Endothelial cell of umbilical vein (primary cell): Measurements from ENCODE around the gene PARP1. TPM values are rescaled to one million over a fixed set of nuclear protein-coding genes. Genes with fewer than 3 reads are reported as not detected.

Experiments used
- BruUV-seq: library from RNA; stranded (reverse); fragments of 400-500 nt; replicated peaks from 2 replicates; lab custom pipeline; 2021; lab: Mats Ljungman, UMichigan
- CTCF ChIA-PET: fragments of 300-600, 350-600 bp; sonication (Branson Sonifier 250); formaldehyde crosslinking; loops from one replicate; lab custom pipeline; 2021; ENCODE audit warnings: antibody characterized with exemption, inconsistent platforms; lab: Charles Lee
- POLR2A ChIA-PET: fragments of 300-600, 350-600 bp; sonication (Branson Sonifier 250); formaldehyde crosslinking; loops from one replicate; lab custom pipeline; 2021; ENCODE audit warnings: antibody characterized with exemption, inconsistent platforms; lab: Charles Lee
- DNase-seq: peaks from one replicate; pipeline ENCODE4 v3.0.0-alpha.2; 2011; ENCODE audit warnings: low read depth, low spot score
- FAIRE-seq: peaks from 2 replicates; lab custom pipeline; 2011; peaks lifted over from hg19 to GRCh38; lab: Jason Lieb, UNC
- H2AFZ ChIP-seq: 2 replicates; pipeline ENCODE4 v1.6.0; 2012; ENCODE audit warnings: low read depth, low read length, control low read depth, inconsistent platforms
- H3K27ac ChIP-seq: 2 replicates; pipeline ENCODE4 v1.5.1; 2011; ENCODE audit warnings: low read depth, mild to moderate bottlenecking, control low read depth, low read length, moderate library complexity; ENCODE audit not compliant: insufficient read depth
- H3K27me3 ChIP-seq, 2 experiments: 2 replicates each; pipeline versions ENCODE4 v1.6.0 to v1.6.1; 2011; ENCODE audit warnings: low read length in 2 of 2, mixed read lengths in 1 of 2; ENCODE audit not compliant: control insufficient read depth in 2 of 2, insufficient read depth in 2 of 2
- H3K36me3 ChIP-seq, 2 experiments: 2 replicates in 1 of 2; 3 replicates in 1 of 2; pipeline ENCODE4 v1.5.1; 2011; ENCODE audit warnings: low read length in 2 of 2, mild to moderate bottlenecking in 1 of 2, moderate library complexity in 1 of 2; ENCODE audit not compliant: control insufficient read depth in 2 of 2, insufficient read depth in 2 of 2; ENCODE audit errors: extremely low read depth in 1 of 2
- H3K4me1 ChIP-seq: 3 replicates; pipeline ENCODE4 v1.5.1; 2011; ENCODE audit warnings: mild to moderate bottlenecking, low read length; ENCODE audit not compliant: control insufficient read depth, insufficient read depth; ENCODE audit errors: extremely low read depth
- H3K4me2 ChIP-seq: 2 replicates; pipeline ENCODE4 v1.6.1; 2011; ENCODE audit warnings: low read length, control low read depth, mixed read lengths; ENCODE audit not compliant: insufficient read depth
- H3K4me3 ChIP-seq, 3 experiments: fragments of 200-600 bp in 1 of 3; sonication (generic), shearing (Covaris generic) in 1 of 3; replicated peaks in 1 of 3; 2 replicates each; pipeline ENCODE4 v1.5.1; 2011 to 2016; ENCODE audit warnings: control low read depth in 3 of 3, low read length in 3 of 3, mild to moderate bottlenecking in 2 of 3, inconsistent platforms in 1 of 3, low read depth in 1 of 3, moderate library complexity in 1 of 3; ENCODE audit not compliant: insufficient read depth in 1 of 3
- H3K79me2 ChIP-seq: 2 replicates; pipeline ENCODE4 v1.6.0; 2012; ENCODE audit warnings: low read length, inconsistent platforms; ENCODE audit not compliant: control insufficient read depth, insufficient read depth
- H3K9ac ChIP-seq: replicated peaks from 2 replicates; pipeline ENCODE3; 2011; ENCODE audit warnings: low read length, control low read depth; ENCODE audit not compliant: insufficient read depth; ENCODE audit errors: extremely low read depth
- H3K9me1 ChIP-seq: replicated peaks from 3 replicates; pipeline ENCODE4 v1.6.0; 2011; ENCODE audit warnings: mild to moderate bottlenecking, low read length; ENCODE audit not compliant: control insufficient read depth, insufficient read depth; ENCODE audit errors: extremely low read depth
- H3K9me3 ChIP-seq: replicated peaks from 2 replicates; pipeline ENCODE4 v1.5.1; 2012; ENCODE audit warnings: low read length, inconsistent platforms; ENCODE audit not compliant: control insufficient read depth, insufficient read depth
- H4K20me1 ChIP-seq: replicated peaks from 2 replicates; pipeline ENCODE3; 2011; ENCODE audit warnings: mild to moderate bottlenecking, low read length; ENCODE audit not compliant: control insufficient read depth, insufficient read depth; ENCODE audit errors: extremely low read depth
- EZH2 ChIP-seq: IDR thresholded peaks from 2 replicates; pipeline ENCODE4 v1.6.1; 2012; ENCODE audit warnings: borderline replicate concordance, low read depth, mild to moderate bottlenecking, moderate library complexity, low read length, inconsistent platforms; ENCODE audit not compliant: severe bottlenecking
- FOS ChIP-seq: IDR thresholded peaks from 2 replicates; pipeline ENCODE4 v1.6.1; 2011; ENCODE audit warnings: mild to moderate bottlenecking, low read length, moderate library complexity, borderline replicate concordance; ENCODE audit not compliant: insufficient read depth
- GATA2 ChIP-seq: IDR thresholded peaks from 2 replicates; pipeline ENCODE4 v1.7.0; 2011; ENCODE audit warnings: low read depth, mild to moderate bottlenecking, moderate library complexity, mixed read lengths, low read length; ENCODE audit not compliant: insufficient read length, insufficient read depth
- JUN ChIP-seq: IDR thresholded peaks from 2 replicates; pipeline ENCODE4 v1.6.1; 2011; ENCODE audit warnings: borderline replicate concordance, low read depth; ENCODE audit not compliant: insufficient read length, insufficient read depth
- MYC ChIP-seq: IDR thresholded peaks from one replicate; pipeline ENCODE4 v1.6.1; 2011; ENCODE audit warnings: mild to moderate bottlenecking, low read depth, low read length
- POLR2A ChIP-seq: IDR thresholded peaks from 2 replicates; pipeline ENCODE4 v1.6.1; 2012; ENCODE audit warnings: low read depth, mild to moderate bottlenecking, control low read depth, low read length
- POLR2AphosphoS5 ChIP-seq: IDR thresholded peaks from 2 replicates; pipeline ENCODE4 v1.6.1; 2012; ENCODE audit warnings: low read depth, mild to moderate bottlenecking, control low read depth, low read length, moderate library complexity; ENCODE audit not compliant: insufficient read depth
- dilution Hi-C: fragments of 300-500 bp; cut with MboI; formaldehyde crosslinking; loops from one replicate; pipeline ENCODE4 v1.15.0; 2019; ENCODE audit warnings: low sequenced_read_pairs; ENCODE audit not compliant: extremely low pct_ligation_motif_present
- intact Hi-C: fragments of 100-400 bp; cut with micrococcal nuclease; formaldehyde crosslinking; loops from one replicate; pipeline ENCODE4 v1.10.0; 2022
- polyA plus RNA-seq, 4 experiments: library from polyadenylated mRNA; depleted of rRNA in 3 of 4; stranded (reverse) in 3 of 4; unstranded in 1 of 4; fragments of >200 nt; gene quantifications; 2 replicates each; pipeline versions ENCODE4 v1.2.1 to v1.2.3, GENCODE V29; 2011 to 2012; ENCODE audit warnings: missing spikeins in 1 of 4
- total RNA-seq: library from RNA; stranded (reverse); gene quantifications from 2 replicates; pipeline ENCODE4 v1.2.3, GENCODE V29; 2021
- TF ChIP-seq, protein P1 (sequence below), 2 donors: IDR thresholded peaks; 1 replicate in 1 of 2; 2 replicates in 1 of 2; pipeline ENCODE4 v1.5.1; 2011; ENCODE audit warnings: low read length in 2 of 2, mild to moderate bottlenecking in 2 of 2, moderate library complexity in 2 of 2, control low read depth in 1 of 2, inconsistent platforms in 1 of 2, low read depth in 1 of 2; ENCODE audit not compliant: insufficient read depth in 1 of 2; ENCODE audit errors: extremely low read depth in 1 of 2
- TF ChIP-seq, protein P2 (sequence below): IDR thresholded peaks from 2 replicates; pipeline ENCODE4 v1.6.1; 2011; ENCODE audit not compliant: insufficient read depth, insufficient read length

The PARP1 gene
- total and polyA plus RNA-seq, 2 donors (not counting 3 experiments of a cell fraction or from before 2014, with no cell fraction given) = 136 to 160 TPM

DNA sequence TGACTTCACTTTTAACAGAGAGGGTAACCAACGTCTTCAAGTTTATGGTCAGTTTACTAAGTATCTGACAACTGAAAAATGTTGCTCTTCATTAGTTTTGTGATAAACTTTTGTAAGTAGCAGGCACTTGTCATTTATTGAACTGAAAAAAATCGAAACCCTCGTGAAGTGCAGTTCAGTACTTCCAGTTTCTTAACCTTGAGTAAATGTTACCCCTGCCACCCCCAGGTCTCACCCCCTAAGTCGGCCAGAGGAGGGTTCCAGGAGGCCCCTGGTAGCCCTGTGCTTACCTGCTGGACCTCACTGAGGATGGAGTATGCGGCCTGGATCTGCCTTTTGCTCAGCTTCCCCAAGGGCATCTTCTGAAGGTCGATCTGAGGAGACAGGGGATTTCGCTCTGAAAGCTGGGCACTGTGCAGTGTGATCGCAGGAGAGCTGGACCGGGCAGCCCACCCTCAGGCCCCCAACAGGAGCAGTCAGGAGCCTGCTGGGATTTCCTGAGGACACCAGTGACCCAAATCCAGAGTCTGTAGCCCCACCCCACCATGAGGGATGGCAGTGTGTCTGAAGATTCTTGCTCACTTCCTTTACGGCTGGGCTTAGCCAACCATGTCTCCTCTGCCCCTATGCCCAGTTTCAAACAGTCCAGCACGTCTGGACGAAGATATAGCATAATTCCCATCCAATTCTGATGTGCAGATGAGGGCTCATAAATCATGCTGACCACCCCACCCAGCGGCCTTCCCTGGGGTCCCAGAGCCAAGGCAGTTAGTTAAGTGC is 37.6 kb downstream of the PARP1 start:
- POLR2A ChIA-PET = no interaction called here
- no peak overlapping the region for H3K4me3 ChIP-seq
- FAIRE-seq (no peak), DNase-seq (no peak)
- H3K9me1 ChIP-seq = no peaks in the 10 kb centered on the region
- TF ChIP-seq, protein P1, sequence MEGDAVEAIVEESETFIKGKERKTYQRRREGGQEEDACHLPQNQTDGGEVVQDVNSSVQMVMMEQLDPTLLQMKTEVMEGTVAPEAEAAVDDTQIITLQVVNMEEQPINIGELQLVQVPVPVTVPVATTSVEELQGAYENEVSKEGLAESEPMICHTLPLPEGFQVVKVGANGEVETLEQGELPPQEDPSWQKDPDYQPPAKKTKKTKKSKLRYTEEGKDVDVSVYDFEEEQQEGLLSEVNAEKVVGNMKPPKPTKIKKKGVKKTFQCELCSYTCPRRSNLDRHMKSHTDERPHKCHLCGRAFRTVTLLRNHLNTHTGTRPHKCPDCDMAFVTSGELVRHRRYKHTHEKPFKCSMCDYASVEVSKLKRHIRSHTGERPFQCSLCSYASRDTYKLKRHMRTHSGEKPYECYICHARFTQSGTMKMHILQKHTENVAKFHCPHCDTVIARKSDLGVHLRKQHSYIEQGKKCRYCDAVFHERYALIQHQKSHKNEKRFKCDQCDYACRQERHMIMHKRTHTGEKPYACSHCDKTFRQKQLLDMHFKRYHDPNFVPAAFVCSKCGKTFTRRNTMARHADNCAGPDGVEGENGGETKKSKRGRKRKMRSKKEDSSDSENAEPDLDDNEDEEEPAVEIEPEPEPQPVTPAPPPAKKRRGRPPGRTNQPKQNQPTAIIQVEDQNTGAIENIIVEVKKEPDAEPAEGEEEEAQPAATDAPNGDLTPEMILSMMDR (IDR thresholded peaks at IDR 0.05; ENCODE audit: extremely low read depth in 1 of 2, insufficient read depth in 1 of 2, low read depth in 1 of 2, low read length in 2 of 2) = no peak
- TF ChIP-seq, protein P2, sequence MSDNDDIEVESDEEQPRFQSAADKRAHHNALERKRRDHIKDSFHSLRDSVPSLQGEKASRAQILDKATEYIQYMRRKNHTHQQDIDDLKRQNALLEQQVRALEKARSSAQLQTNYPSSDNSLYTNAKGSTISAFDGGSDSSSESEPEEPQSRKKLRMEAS = no peak
- no peak for TF ChIP-seq POLR2AphosphoS5
- TF ChIP-seq JUN = no peak
- no peak for TF ChIP-seq EZH2
- TF ChIP-seq MYC = no peak
- TF ChIP-seq GATA2 = no peak
- no peak for TF ChIP-seq FOS
- TF ChIP-seq POLR2A = no peak
- dilution Hi-C loops (no loop called here), intact Hi-C loops (no loop called here)
- H3K9me3 ChIP-seq = no peaks in the 10 kb centered on the region
- H2AFZ ChIP-seq = no peak overlapping the region
- no peak overlapping the region for H3K27ac ChIP-seq
- no peak overlapping the region for H3K9ac ChIP-seq
- H3K4me2 ChIP-seq = no peak overlapping the region
- H3K4me1 ChIP-seq = peaks cover 6% of the 10 kb centered on the region
- no peaks in the 10 kb centered on the region for H4K20me1 ChIP-seq
- no peaks in the 10 kb centered on the region for H3K79me2 ChIP-seq
- no TSS peak for BruUV-seq
- H3K36me3 ChIP-seq = peaks cover 18 to 37% of the 10 kb centered on the region in 2 experiments
- CTCF ChIA-PET = interaction anchor here (0.6 to 1.3 kb wide), 3 partner anchors 21 to 173 kb away, joined by 3 read pairs; partner anchors contain the start of gene PARP1
- no peaks in the 10 kb centered on the region for H3K27me3 ChIP-seq
